ENCODE data around the gene AGBL4.
"Not testable (repeated sequence)": the region's sequence is repeated elsewhere in the genome, so short reads cannot be mapped to it uniquely, and the experiment has no call there.

Gene AGBL4

DNA sequence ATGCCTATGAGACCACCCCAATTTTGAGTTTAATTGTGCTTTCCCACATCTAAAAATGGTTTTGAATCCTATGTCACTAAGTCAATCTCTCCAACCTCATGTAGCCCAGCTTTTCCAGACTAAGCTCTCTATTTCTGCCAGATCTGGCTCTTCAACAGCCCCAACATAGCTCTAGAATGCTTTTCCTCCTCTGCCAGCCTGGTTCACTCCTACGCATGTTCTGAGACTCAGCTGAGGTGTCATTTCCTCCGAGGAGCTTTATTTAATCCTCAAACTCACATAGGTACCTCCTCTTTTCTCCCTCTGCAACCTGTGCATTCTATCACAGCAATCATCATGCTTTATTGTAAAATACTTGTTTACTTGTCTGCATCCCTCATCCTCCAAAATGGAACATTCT, 729.2 kb downstream of the AGBL4 start:
- no peak overlapping the region for H3K4me3 ChIP-seq (ENCODE audit: low read depth in 1 of 5, low read length in 5 of 5)
- H3K4me1 ChIP-seq (ENCODE audit: control insufficient read depth in 5 of 5, insufficient read depth in 5 of 5, low read length in 5 of 5): peaks cover 0 to 30% (median 17%) of the 10 kb centered on the region in 5 donors
- H3K27me3 ChIP-seq (ENCODE audit: control insufficient read depth in 5 of 5, insufficient read depth in 4 of 5, low read length in 5 of 5): no peaks in the 10 kb centered on the region
- no peaks in the 10 kb centered on the region for H3K36me3 ChIP-seq (ENCODE audit: control insufficient read depth in 5 of 5, insufficient read depth in 5 of 5, low read length in 5 of 5)
- peaks cover 0 to 15% (median 0%) of the 10 kb centered on the region in 5 donors for H3K9me3 ChIP-seq (ENCODE audit: control insufficient read depth in 5 of 5, low read length in 5 of 5)
- H3K9ac ChIP-seq (ENCODE audit: low read length in 5 of 5): no peak overlapping the region
- no peak overlapping the region for H3K27ac ChIP-seq (ENCODE audit: low read depth, low read length)

DNA sequence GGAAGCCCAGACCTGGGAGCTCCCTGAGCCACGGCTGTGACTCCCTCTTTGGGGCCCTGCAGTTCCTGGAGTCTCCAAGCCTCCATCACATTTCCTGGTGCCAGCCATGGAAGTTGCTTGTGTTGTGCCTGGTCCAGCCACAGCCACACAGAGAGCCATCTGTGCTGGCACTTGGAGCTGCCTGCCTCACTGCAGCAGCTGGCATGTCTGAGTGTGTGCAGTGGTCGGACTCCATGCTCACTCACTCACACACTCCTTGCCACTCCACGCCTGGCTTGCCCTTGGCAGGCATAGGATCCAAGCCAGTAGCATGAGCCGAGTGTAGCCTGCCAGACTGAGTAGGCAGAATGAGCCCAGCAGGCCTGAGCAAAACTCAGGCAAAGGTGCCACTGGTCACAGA, 730.7 kb downstream of the AGBL4 start:
- H3K27ac ChIP-seq (ENCODE audit: low read depth, low read length): peak overlapping the region; percentile 57
- H3K9me3 ChIP-seq (ENCODE audit: control insufficient read depth in 5 of 5, low read length in 5 of 5): peaks cover 0 to 15% (median 0%) of the 10 kb centered on the region in 5 donors
- H3K27me3 ChIP-seq (ENCODE audit: control insufficient read depth in 5 of 5, insufficient read depth in 4 of 5, low read length in 5 of 5): no peaks in the 10 kb centered on the region
- H3K9ac ChIP-seq (ENCODE audit: low read length in 5 of 5): no peak overlapping the region
- no peak overlapping the region for H3K4me3 ChIP-seq (ENCODE audit: low read depth in 1 of 5, low read length in 5 of 5)
- no peaks in the 10 kb centered on the region for H3K36me3 ChIP-seq (ENCODE audit: control insufficient read depth in 5 of 5, insufficient read depth in 5 of 5, low read length in 5 of 5)
- H3K4me1 ChIP-seq (ENCODE audit: control insufficient read depth in 5 of 5, insufficient read depth in 5 of 5, low read length in 5 of 5): peaks cover 0 to 23% (median 14%) of the 10 kb centered on the region in 5 donors

DNA sequence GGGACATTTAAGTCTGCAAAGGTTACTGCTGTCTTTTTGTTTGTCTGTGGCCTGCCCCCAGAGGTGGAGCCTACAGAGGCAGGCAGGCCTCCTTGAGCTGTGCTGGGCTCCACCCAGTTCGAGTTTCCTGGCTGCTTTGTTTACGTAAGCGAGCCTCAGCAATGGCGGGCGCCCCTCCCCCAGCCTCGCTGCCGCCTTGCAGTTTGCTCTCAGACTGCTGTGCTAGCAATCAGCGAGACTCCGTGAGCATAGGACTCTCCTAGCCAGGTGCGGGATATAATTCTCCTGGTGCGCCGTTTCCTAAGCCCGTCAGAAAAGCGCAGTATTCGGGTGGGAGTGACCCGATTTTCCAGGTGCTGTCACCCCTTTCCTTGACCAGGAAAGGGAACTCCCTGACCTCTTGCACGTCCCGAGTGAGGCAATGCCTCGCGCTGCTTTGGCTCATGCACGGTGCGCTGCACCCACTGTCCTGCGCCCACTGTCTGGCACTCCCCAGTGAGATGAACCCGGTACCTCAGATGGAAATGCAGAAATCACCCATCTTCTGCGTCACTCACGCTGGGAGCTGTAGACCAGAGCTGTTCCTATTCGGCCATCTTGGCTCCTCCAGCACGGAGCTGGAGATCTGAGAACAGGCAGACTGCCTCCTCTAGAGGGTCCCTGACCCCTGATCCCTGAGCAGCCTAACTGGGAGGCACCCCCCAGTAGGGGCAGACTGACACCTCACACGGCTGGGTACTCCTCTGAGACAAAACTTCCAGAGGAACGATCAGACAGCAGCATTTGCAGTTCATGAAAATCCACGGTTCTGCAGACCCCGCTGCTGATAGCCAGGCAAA, 766.3 kb downstream of the AGBL4 start:
- not testable (repeated sequence) for H3K27me3 ChIP-seq (ENCODE audit: control insufficient read depth in 5 of 5, insufficient read depth in 4 of 5, low read length in 5 of 5); H3K4me1 ChIP-seq (ENCODE audit: control insufficient read depth in 5 of 5, insufficient read depth in 5 of 5, low read length in 5 of 5); H3K4me3 ChIP-seq (ENCODE audit: low read depth in 1 of 5, low read length in 5 of 5); H3K36me3 ChIP-seq (ENCODE audit: control insufficient read depth in 5 of 5, insufficient read depth in 5 of 5, low read length in 5 of 5); H3K9ac ChIP-seq (ENCODE audit: low read length in 5 of 5); H3K27ac ChIP-seq (ENCODE audit: low read depth, low read length); H3K9me3 ChIP-seq (ENCODE audit: control insufficient read depth in 5 of 5, low read length in 5 of 5)

GRCh38 chr1:49252917-49253316, 770.8 kb downstream of the AGBL4 start:
- Histone ChIP-seq H3K9me3 (ENCODE audit: control insufficient read depth in 5 of 5, low read length in 5 of 5) (peaks cover 0 to 9% (median 6%) of the 10 kb centered on the region in 5 donors), H3K36me3 (ENCODE audit: control insufficient read depth in 5 of 5, insufficient read depth in 5 of 5, low read length in 5 of 5) (no peaks in the 10 kb centered on the region), H3K27me3 (ENCODE audit: control insufficient read depth in 5 of 5, insufficient read depth in 4 of 5, low read length in 5 of 5) (no peaks in the 10 kb centered on the region), H3K4me3 (ENCODE audit: low read depth in 1 of 5, low read length in 5 of 5) (no peak overlapping the region), H3K27ac (ENCODE audit: low read depth, low read length) (no peak overlapping the region), H3K9ac (ENCODE audit: low read length in 5 of 5) (no peak overlapping the region), H3K4me1 (ENCODE audit: control insufficient read depth in 5 of 5, insufficient read depth in 5 of 5, low read length in 5 of 5) (no peaks in the 10 kb centered on the region)

DNA sequence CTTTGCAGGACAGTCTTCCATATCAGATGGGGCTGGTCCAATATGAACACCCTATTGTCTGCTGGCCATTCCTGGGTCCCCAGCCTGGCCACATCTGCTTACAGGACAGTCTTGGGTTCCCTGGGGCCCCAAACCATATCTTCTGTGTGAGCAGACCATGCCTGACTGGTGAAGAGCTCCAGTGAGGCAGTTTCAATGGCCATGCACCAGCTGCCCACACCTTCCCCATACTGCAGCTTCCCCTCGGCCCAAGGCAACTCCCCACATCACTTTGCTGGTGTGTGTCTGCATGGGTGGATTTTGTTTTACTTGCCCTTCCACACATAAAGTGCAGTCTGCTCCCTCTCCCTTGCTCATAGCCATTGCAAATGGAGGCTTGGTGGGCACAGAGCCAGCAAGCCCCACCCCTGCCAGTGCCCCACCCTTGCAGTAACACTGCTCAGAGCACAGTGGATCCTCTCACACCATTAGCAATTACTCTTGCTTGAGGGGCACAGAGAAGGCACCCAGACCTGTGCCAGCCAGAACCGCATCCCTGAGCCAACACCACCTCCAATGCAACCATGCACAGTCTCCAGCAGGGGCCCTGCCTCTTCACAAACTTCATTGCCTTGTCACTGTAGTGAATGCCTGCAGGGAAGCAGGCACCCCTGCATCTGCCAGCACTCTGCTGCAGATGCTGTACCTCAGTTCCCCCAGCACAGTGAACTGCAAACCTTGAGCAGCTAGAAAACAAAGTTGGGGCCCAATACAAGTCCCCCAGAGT, 772.6 kb downstream of the AGBL4 start:
- H3K4me1 ChIP-seq (ENCODE audit: control insufficient read depth in 5 of 5, insufficient read depth in 5 of 5, low read length in 5 of 5): no peaks in the 10 kb centered on the region
- no peak overlapping the region for H3K4me3 ChIP-seq (ENCODE audit: low read depth in 1 of 5, low read length in 5 of 5)
- H3K27ac ChIP-seq (ENCODE audit: low read depth, low read length): no peak overlapping the region
- no peaks in the 10 kb centered on the region for H3K36me3 ChIP-seq (ENCODE audit: control insufficient read depth in 5 of 5, insufficient read depth in 5 of 5, low read length in 5 of 5)
- peaks cover 0 to 9% (median 5%) of the 10 kb centered on the region in 5 donors for H3K9me3 ChIP-seq (ENCODE audit: control insufficient read depth in 5 of 5, low read length in 5 of 5)
- H3K27me3 ChIP-seq (ENCODE audit: control insufficient read depth in 5 of 5, insufficient read depth in 4 of 5, low read length in 5 of 5): no peaks in the 10 kb centered on the region
- no peak overlapping the region for H3K9ac ChIP-seq (ENCODE audit: low read length in 5 of 5)

- Histone ChIP-seq H3K9me3 (ENCODE audit: control insufficient read depth in 5 of 5, low read length in 5 of 5) (peaks cover 0 to 4% (median 0%) of the 10 kb centered on the region in 5 donors), H3K36me3 (ENCODE audit: control insufficient read depth in 5 of 5, insufficient read depth in 5 of 5, low read length in 5 of 5) (no peaks in the 10 kb centered on the region), H3K9ac (ENCODE audit: low read length in 5 of 5) (no peak overlapping the region), H3K4me1 (ENCODE audit: control insufficient read depth in 5 of 5, insufficient read depth in 5 of 5, low read length in 5 of 5) (no peaks in the 10 kb centered on the region), H3K27me3 (ENCODE audit: control insufficient read depth in 5 of 5, insufficient read depth in 4 of 5, low read length in 5 of 5) (no peaks in the 10 kb centered on the region), H3K4me3 (ENCODE audit: low read depth in 1 of 5, low read length in 5 of 5) (no peak overlapping the region), H3K27ac (ENCODE audit: low read depth, low read length) (no peak overlapping the region)
These were observed 783.0 kb downstream of the AGBL4 start for GRCh38 chr1:49240709-49241221.

GRCh38 chr1:49234988-49235387, 788.8 kb downstream of the AGBL4 start:
- H3K4me1 ChIP-seq (ENCODE audit: control insufficient read depth in 5 of 5, insufficient read depth in 5 of 5, low read length in 5 of 5): no peaks in the 10 kb centered on the region
- no peak overlapping the region for H3K4me3 ChIP-seq (ENCODE audit: low read depth in 1 of 5, low read length in 5 of 5)
- peaks cover 0 to 4% (median 0%) of the 10 kb centered on the region in 5 donors for H3K9me3 ChIP-seq (ENCODE audit: control insufficient read depth in 5 of 5, low read length in 5 of 5)
- no peak overlapping the region for H3K27ac ChIP-seq (ENCODE audit: low read depth, low read length)
- no peaks in the 10 kb centered on the region for H3K27me3 ChIP-seq (ENCODE audit: control insufficient read depth in 5 of 5, insufficient read depth in 4 of 5, low read length in 5 of 5)
- H3K9ac ChIP-seq (ENCODE audit: low read length in 5 of 5): no peak overlapping the region
- H3K36me3 ChIP-seq (ENCODE audit: control insufficient read depth in 5 of 5, insufficient read depth in 5 of 5, low read length in 5 of 5): no peaks in the 10 kb centered on the region

GRCh38 chr1:49229555-49229954, 794.2 kb downstream of the AGBL4 start:
- Histone ChIP-seq H3K36me3 (ENCODE audit: control insufficient read depth in 5 of 5, insufficient read depth in 5 of 5, low read length in 5 of 5) (no peaks in the 10 kb centered on the region), H3K9me3 (ENCODE audit: control insufficient read depth in 5 of 5, low read length in 5 of 5) (no peaks in the 10 kb centered on the region), H3K4me3 (ENCODE audit: low read depth in 1 of 5, low read length in 5 of 5) (no peak overlapping the region), H3K27ac (ENCODE audit: low read depth, low read length) (no peak overlapping the region), H3K27me3 (ENCODE audit: control insufficient read depth in 5 of 5, insufficient read depth in 4 of 5, low read length in 5 of 5) (no peaks in the 10 kb centered on the region), H3K4me1 (ENCODE audit: control insufficient read depth in 5 of 5, insufficient read depth in 5 of 5, low read length in 5 of 5) (no peaks in the 10 kb centered on the region), H3K9ac (ENCODE audit: low read length in 5 of 5) (no peak overlapping the region)

GRCh38 chr1:49226758-49227157, 797.0 kb downstream of the AGBL4 start:
- Histone ChIP-seq H3K9ac (ENCODE audit: low read length in 5 of 5) (no peak overlapping the region), H3K36me3 (ENCODE audit: control insufficient read depth in 5 of 5, insufficient read depth in 5 of 5, low read length in 5 of 5) (no peaks in the 10 kb centered on the region), H3K4me1 (ENCODE audit: control insufficient read depth in 5 of 5, insufficient read depth in 5 of 5, low read length in 5 of 5) (no peaks in the 10 kb centered on the region), H3K27ac (ENCODE audit: low read depth, low read length) (no peak overlapping the region), H3K9me3 (ENCODE audit: control insufficient read depth in 5 of 5, low read length in 5 of 5) (no peaks in the 10 kb centered on the region), H3K4me3 (ENCODE audit: low read depth in 1 of 5, low read length in 5 of 5) (no peak overlapping the region), H3K27me3 (ENCODE audit: control insufficient read depth in 5 of 5, insufficient read depth in 4 of 5, low read length in 5 of 5) (no peaks in the 10 kb centered on the region)

- Histone ChIP-seq H3K36me3 (ENCODE audit: control insufficient read depth in 5 of 5, insufficient read depth in 5 of 5, low read length in 5 of 5) (no peaks in the 10 kb centered on the region), H3K4me3 (ENCODE audit: low read depth in 1 of 5, low read length in 5 of 5) (no peak overlapping the region), H3K9ac (ENCODE audit: low read length in 5 of 5) (no peak overlapping the region), H3K4me1 (ENCODE audit: control insufficient read depth in 5 of 5, insufficient read depth in 5 of 5, low read length in 5 of 5) (no peaks in the 10 kb centered on the region), H3K27ac (ENCODE audit: low read depth, low read length) (no peak overlapping the region), H3K27me3 (ENCODE audit: control insufficient read depth in 5 of 5, insufficient read depth in 4 of 5, low read length in 5 of 5) (no peaks in the 10 kb centered on the region), H3K9me3 (ENCODE audit: control insufficient read depth in 5 of 5, low read length in 5 of 5) (no peaks in the 10 kb centered on the region)
These were observed 798.3 kb downstream of the AGBL4 start for GRCh38 chr1:49225464-49225863.
